IPS DF 6.9 (cell line): ENCODE results near the gene LIN52.

Source experiments
- DNase-seq: peaks from one replicate; pipeline ENCODE4 v3.0.0-alpha.2; 2013; ENCODE audit warnings: low read depth, low spot score
- H3K27ac ChIP-seq: one replicate; pipeline ENCODE4 v1.5.1; 2013; ENCODE audit warnings: low read length, control low read depth
- H3K27me3 ChIP-seq: 2 replicates; pipeline ENCODE4 v1.6.1; 2013; ENCODE audit warnings: mild to moderate bottlenecking, low read length; ENCODE audit not compliant: control insufficient read depth, insufficient read depth
- H3K36me3 ChIP-seq: 2 replicates; pipeline ENCODE4 v1.6.1; 2013; ENCODE audit warnings: low read length; ENCODE audit not compliant: control insufficient read depth, insufficient read depth
- H3K4me1 ChIP-seq: 2 replicates; pipeline ENCODE4 v1.6.1; 2013; ENCODE audit warnings: low read length; ENCODE audit not compliant: control insufficient read depth, insufficient read depth
- H3K4me3 ChIP-seq: 2 replicates; pipeline ENCODE4 v1.5.1; 2013; ENCODE audit warnings: mild to moderate bottlenecking, low read length
- H3K9me3 ChIP-seq: 2 replicates; pipeline ENCODE4 v1.6.1; 2013; ENCODE audit warnings: low read length, inconsistent platforms; ENCODE audit not compliant: control insufficient read depth, insufficient read depth
- WGBS: extraction: QIAGEN DNeasy Blood & Tissue Kit; methylation state at CpG from one replicate; pipeline ENCODE4 v1.1.7; 2013; ENCODE audit warnings: mixed read lengths, missing lambda C conversion rate; ENCODE audit not compliant: insufficient read length, insufficient coverage; 5-methylcytosine and 5-hydroxymethylcytosine counted together

The LIN52 gene

DNA sequence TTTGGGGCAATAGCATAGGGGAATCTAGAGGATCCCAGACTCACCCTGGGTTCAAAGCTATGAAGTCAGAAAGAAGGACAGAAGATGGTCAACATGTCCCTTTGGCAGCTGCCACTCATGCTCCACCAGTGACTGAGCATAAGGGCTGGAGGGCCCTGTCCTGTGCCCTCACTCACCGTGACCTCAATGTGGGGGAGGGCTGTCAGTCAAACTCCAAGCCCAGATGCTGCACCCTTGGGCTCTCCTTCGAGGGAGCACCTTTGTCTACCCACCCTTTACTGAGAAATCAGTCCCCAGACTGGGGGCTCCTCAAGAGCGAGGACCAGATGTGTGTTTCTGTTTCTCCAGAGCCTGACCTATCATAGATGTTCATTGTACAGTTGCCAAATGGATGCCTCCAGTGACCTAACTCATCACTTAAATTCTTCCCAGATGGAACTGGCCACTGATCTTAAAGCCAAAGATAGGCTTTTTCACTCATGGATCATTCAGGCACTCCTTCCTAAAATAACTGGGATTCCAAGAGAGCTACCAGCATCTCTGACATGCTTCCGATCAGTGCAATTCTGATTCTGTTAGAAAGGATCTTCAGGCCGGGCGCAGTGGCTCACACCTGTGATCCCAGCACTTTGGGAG lies 127.3 kb downstream of the LIN52 start:
- Histone ChIP-seq H3K27me3 (no peaks in the 10 kb centered on the region), H3K27ac (no peak overlapping the region), H3K36me3 (no peaks in the 10 kb centered on the region), H3K9me3 (no peaks in the 10 kb centered on the region), H3K4me3 (no peak overlapping the region), H3K4me1 (no peaks in the 10 kb centered on the region)
- WGBS, result no CpG with 5 or more reads among the region's 6 CpGs
- DNase-seq, result no peak

DNA sequence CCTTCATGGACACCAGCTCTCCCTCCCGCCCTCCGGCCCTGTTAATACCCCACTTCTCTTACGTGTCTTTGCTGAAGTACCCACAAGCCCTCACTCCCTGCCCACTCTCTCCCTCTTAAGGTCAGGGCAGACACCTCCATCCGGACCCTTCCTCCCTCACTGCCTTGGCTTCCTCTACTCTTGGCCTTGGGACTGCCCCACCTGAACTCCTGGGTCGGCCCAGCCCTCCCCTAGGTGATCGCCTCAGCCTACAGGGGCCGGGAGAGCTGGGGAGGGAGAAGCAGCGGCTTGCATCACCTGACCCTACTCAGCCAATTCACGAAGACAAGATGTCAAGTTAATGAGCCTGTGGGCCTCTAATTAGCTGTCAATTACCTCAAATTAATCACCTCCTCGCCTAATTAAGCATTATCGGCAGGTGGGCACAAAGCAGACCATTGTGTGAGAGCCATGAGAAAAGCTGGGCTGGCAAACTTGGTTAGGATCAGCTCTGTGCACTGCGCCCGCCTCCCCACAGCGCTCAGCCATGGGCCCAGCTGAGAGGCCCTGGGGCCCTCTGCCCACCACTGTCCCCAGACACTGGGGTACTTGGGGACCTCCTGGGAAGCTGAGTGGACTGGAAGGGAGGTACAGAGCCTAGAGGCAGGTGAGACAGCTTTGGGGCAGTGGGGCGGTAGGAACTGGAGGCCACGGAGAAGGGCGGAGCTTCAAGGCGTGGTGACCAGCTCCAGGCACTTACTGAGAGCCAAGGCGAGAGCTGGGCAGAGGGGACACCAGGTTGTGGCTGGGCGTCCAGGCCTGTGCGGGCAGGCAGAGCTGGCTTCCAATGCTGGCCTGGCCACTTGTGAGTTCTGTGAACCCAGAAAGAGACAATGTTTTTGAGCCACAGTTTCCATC lies 129.4 kb downstream of the LIN52 start:
- Histone ChIP-seq H3K4me3 (no peak overlapping the region), H3K36me3 (no peaks in the 10 kb centered on the region)
- no CpG with 5 or more reads among the region's 21 CpGs for WGBS

GRCh38 chr14:74216671-74217070 lies 131.9 kb downstream of the LIN52 start:
- DNase-seq, result no peak
- H3K9me3 ChIP-seq, result no peaks in the 10 kb centered on the region
- H3K27ac ChIP-seq, result no peak overlapping the region
- no peaks in the 10 kb centered on the region for H3K4me1 ChIP-seq
- H3K27me3 ChIP-seq, result no peaks in the 10 kb centered on the region; the same call in 1 of the 2 replicates
- no peak overlapping the region for H3K4me3 ChIP-seq
- whole genome bisulfite sequencing, result no CpG with 5 or more reads among the region's 11 CpGs
- no peaks in the 10 kb centered on the region for H3K36me3 ChIP-seq

More for the DNA sequence above, 129.4 kb downstream of the LIN52 start:
- H3K27ac ChIP-seq, result no peak overlapping the region
- no peaks in the 10 kb centered on the region for H3K4me1 ChIP-seq
- H3K27me3 ChIP-seq, result no peaks in the 10 kb centered on the region; the same call in 1 of the 2 replicates
- DNase-seq, result no peak
- no peaks in the 10 kb centered on the region for H3K9me3 ChIP-seq

DNA sequence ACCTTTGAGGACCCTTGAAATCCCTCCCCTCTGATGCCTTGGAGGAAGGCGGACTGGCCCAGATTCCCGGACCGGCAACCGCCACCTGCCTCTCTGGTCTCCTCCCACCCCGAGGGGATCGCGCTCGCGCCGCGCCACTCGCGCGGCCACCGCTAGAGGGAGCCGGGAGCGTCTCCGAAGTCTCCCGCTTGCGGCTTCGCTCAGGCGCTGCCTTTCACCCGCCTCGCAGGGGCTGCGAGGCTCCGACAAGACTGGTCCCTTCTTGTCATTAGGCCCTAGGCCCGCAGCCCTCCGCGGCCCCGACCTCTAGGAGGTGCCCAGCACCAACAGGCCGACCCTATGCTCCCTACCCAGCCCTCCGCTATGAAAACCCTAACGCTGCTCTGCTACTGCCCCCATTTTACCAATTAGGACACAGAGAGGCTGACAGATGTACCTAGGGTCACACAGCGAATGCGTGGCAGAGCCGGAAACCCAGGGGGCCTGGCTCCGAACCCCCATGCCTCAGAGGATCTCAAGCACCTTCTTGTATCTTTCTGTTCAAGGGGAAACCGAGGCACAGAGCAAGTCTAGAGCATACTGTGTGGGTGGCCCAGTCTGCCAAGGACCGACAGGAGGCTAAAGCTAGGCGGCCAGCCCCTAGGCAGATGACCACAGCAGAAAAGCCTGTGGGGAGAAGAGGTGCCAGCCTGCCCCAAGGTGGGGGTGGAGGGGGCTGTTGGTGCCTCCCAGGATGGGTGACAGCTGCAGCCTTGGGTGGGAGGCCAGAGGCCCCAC lies 133.1 kb downstream of the LIN52 start:
- H3K4me3 ChIP-seq, result no peak overlapping the region
- no peaks in the 10 kb centered on the region for H3K9me3 ChIP-seq
- no peaks in the 10 kb centered on the region for H3K4me1 ChIP-seq
- peak; percentile 74 for DNase-seq
- no peak overlapping the region for H3K27ac ChIP-seq
- no peaks in the 10 kb centered on the region for H3K36me3 ChIP-seq
- no peaks in the 10 kb centered on the region; the same call in 1 of the 2 replicates for H3K27me3 ChIP-seq
- no CpG with 5 or more reads among the region's 40 CpGs for WGBS

- Histone ChIP-seq H3K4me3 (no peak overlapping the region), H3K36me3 (no peaks in the 10 kb centered on the region), H3K4me1 (no peaks in the 10 kb centered on the region), H3K9me3 (no peaks in the 10 kb centered on the region), H3K27ac (no peak overlapping the region), H3K27me3 (no peaks in the 10 kb centered on the region; the same call in 1 of the 2 replicates)
- no CpG with 5 or more reads among the region's 4 CpGs for WGBS
- no peak for DNase-seq
Observed at GRCh38 chr14:74218462-74218861, 133.7 kb downstream of the LIN52 start.

GRCh38 chr14:74219277-74220205 lies 134.8 kb downstream of the LIN52 start:
- Histone ChIP-seq H3K27me3 (no peaks in the 10 kb centered on the region; the same call in 1 of the 2 replicates), H3K4me3 (no peak overlapping the region), H3K36me3 (no peaks in the 10 kb centered on the region), H3K4me1 (no peaks in the 10 kb centered on the region), H3K9me3 (no peaks in the 10 kb centered on the region), H3K27ac (no peak overlapping the region)
- no CpG with 5 or more reads among the region's 13 CpGs for WGBS
- DNase-seq, result no peak

GRCh38 chr14:74220991-74221390 lies 136.2 kb downstream of the LIN52 start:
- H3K27ac ChIP-seq, result no peak overlapping the region
- no peaks in the 10 kb centered on the region for H3K4me1 ChIP-seq
- DNase-seq, result no peak
- H3K9me3 ChIP-seq, result no peaks in the 10 kb centered on the region
- no peak overlapping the region for H3K4me3 ChIP-seq
- no CpG with 5 or more reads among the region's 6 CpGs for WGBS
- H3K27me3 ChIP-seq, result no peaks in the 10 kb centered on the region; the same call in 1 of the 2 replicates
- no peaks in the 10 kb centered on the region for H3K36me3 ChIP-seq

- Histone ChIP-seq H3K4me3 (no peak overlapping the region), H3K36me3 (no peaks in the 10 kb centered on the region), H3K4me1 (no peaks in the 10 kb centered on the region), H3K27me3 (no peaks in the 10 kb centered on the region; the same call in 1 of the 2 replicates), H3K9me3 (no peaks in the 10 kb centered on the region), H3K27ac (no peak overlapping the region)
- no peak for DNase-seq
- no CpG with 5 or more reads among the region's 7 CpGs for WGBS
Observed at GRCh38 chr14:74221741-74222140, 137.0 kb downstream of the LIN52 start.

GRCh38 chr14:74223016-74223415 lies 138.3 kb downstream of the LIN52 start:
- no peak for DNase-seq
- Histone ChIP-seq H3K27ac (no peak overlapping the region), H3K4me3 (no peak overlapping the region), H3K9me3 (no peaks in the 10 kb centered on the region), H3K4me1 (no peaks in the 10 kb centered on the region), H3K36me3 (no peaks in the 10 kb centered on the region), H3K27me3 (no peaks in the 10 kb centered on the region; the same call in 1 of the 2 replicates)
- WGBS, result no CpG with 5 or more reads among the region's 6 CpGs
